GM21526 (cell line): Measurements from ENCODE around the gene UTS2R.
"Not testable (repeated sequence)": the region's sequence is repeated elsewhere in the genome, so short reads cannot be mapped to it uniquely, and the experiment has no call there.

Source experiments
- ATAC-seq: cut with Tn5 transposase; IDR thresholded peaks from one replicate; pipeline ENCODE4 v1.9.1; 2021; ENCODE audit warnings: moderate library complexity; ENCODE audit not compliant: unreplicated experiment, low FRiP score

UTS2R gene

DNA sequence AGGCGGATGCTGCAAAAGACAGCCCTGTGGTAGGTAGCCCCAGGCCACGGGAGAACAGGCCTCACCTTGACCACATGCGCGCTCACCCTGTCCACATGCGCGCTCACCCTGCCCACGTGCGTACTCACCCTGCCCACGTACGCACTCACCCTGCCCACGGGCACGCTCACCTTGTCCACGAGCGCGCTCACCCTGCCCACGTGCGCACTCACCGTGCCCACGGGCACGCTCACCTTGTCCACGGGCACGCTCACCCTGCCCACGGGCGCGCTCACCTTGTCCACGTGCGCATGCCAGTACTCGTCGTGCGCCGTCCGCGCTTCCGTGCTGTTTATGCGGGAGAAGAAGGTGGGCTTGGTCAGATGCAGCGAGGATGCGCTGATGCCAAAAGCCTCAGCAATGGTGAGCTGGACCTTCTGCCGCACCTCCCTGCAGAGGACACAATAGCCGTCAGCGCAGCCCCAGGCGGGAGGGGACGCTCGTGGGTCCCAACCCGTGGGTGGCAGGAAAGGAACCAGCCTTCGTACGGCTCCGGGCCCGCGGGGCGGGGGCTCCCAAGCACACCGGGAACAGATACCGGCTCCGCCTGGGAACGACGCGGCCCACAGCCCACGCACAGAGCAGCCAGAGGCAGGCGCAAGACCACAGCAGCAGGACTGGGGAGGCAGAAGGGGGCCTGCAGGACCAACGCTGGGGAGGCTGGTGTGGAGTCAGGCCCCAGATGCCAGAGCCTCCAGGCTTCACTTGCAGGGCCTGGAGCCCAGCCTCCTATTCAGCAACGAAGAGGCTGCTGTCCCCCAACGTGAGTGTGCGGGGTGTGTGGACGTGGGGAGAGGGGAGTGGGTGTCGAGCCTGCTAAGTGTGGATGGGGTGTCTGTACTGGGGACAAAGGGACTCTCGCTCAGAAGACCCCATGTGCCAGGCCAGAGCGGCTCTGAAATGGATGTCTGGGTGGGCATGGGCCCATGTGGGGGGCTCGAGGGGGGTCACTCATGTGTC is 32.4 kb downstream of the UTS2R start:
- no peak for ATAC-seq

DNA sequence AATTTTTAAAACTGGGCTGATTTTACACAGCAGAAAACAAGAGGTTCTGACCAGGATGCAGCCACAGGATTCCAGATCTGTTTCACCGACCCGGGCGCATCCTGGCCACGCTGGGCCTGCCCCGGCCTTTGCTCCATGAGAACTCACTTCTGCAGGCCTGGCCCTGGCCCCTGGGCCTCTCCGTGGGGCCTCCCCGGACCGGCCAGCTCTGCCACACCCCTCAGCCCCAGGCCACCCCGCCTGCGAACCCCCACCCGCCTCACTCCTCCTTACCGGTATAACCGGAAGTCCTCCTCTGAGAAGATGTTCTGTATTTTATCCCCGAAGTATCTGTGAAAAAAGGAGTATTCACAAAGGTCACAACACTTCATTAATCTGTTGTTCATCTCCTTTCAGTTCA is 33.5 kb downstream of the UTS2R start:
- ATAC-seq, result no peak

GRCh38 chr17:82406131-82406671 is 34.6 kb downstream of the UTS2R start:
- no peak for ATAC-seq

DNA sequence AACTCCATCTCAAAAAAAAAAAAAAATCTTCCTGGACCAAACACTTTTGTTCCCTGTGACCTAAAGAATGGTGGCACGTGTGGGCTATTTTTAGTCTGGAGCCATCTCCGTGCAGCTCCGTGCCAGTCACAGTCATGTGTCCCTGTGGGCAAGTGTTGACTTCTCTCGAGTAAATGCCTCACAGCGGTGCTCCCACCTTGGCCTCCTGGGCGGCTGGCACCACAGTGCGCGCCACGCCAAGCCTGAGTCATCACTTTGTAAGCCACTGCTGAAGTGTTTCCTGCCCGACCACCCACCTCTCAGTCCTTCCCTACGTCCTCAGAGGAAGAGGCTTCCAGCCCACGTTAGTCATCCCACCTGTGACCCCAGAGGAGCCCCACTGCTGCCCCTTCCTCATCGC is 35.7 kb downstream of the UTS2R start:
- no peak for ATAC-seq

DNA sequence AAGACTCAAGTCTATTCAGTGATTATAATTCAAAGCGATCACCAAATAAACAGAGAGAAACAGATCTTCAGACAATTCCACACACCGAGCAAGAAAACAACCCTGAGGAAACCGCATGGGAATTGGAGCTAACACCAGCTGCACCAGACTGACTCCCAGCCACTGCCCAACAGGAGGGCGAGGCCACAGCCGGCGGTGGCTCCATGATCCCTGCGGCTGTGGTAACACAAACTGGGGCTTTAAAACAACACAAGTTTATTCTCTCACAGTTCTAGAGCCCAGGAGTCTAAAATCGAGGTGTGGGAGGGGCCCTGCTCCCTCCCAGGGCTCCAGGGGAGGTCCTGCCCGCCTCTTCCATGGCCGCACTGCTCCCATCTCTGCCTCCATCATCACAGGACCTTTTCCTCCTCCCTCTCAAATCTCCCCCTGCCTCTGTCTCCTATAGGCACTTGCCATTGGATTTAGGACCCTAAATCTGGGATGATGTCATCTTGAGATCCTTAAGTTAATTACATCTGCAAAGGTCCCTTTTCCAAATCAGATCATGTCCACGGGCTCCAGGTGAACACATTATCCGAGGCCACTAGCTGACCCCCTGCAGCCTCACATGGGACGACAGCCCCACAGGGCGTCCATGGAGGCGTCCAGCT is 36.8 kb downstream of the UTS2R start:
- ATAC-seq, result no peak

GRCh38 chr17:82408938-82409318 is 37.4 kb downstream of the UTS2R start:
- no peak for ATAC-seq

- no peak for ATAC-seq
These were observed 38.6 kb downstream of the UTS2R start for GRCh38 chr17:82410014-82410716.

DNA sequence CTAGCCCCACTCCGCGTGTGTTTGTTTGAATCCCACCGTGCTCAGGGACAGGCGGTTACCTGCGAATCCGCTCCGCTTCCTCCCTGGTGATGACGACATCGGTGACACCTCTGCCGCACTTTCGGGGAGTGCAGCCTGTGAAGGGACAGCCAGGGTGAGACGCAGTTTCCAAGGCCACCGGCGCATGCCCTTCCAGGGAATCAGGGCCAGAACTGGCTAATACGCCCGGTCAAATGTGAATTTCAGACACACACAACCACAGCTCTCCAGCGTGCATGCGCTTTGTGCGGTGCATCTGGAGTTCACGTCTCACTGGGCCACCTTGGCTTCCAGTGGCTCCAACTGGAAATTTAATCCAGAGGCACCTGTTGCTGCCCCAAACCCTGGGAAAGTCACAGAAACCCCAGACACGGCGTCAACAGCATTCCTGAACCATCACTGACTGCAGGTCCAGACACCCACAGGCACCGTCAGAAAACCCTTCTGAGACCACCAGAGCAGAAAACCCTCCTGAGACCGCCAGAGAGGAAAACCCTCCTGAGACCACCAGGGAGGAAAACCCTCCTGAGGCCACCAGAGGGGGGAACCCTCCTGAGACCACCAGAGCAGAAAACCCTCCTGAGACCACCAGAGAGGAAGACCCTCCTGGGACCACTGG is 40.0 kb downstream of the UTS2R start:
- ATAC-seq, result no peak

DNA sequence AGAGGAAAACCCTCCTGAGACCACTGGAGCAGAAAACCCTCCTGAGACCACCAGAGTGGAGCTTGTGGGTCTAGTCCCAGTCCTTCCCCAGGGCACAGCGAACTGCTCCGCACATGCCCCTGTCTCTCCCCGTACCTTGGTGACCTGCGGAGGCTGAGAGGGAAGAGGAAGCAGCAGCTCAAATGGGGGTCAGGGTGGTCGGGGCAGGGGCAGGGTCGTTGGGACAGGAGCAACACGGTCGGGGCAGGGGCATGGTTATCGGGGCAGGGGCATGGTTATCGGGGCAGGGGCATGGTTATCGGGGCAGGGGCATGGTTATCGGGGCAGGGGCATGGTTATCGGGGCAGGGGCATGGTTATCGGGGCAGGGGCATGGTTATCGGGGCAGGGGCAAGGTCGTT is 40.5 kb downstream of the UTS2R start:
- ATAC-seq, result not testable (repeated sequence)

GRCh38 chr17:82412535-82413520 is 41.3 kb downstream of the UTS2R start:
- no peak for ATAC-seq

- no peak for ATAC-seq
These were observed 43.1 kb downstream of the UTS2R start for GRCh38 chr17:82414548-82415281.

DNA sequence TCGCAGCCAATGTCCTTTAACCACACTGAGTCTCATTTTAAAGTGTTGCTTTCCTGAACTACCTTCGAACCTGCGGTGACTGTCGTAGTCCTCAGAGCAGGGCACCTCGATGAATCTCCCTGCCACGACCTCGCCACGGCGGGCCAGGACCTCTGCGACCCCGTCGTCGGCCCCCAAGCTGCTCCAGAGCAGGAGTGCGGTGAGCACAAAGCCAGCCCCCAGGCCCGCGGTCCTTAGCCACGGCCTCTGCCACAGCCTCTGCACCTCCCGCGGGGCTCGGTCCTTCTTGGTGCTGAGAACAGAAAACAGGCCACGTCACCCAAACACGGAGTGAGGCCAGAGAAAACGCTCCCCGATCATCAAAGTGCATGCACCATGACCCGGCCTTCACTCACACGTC is 43.8 kb downstream of the UTS2R start:
- ATAC-seq, result no peak

DNA sequence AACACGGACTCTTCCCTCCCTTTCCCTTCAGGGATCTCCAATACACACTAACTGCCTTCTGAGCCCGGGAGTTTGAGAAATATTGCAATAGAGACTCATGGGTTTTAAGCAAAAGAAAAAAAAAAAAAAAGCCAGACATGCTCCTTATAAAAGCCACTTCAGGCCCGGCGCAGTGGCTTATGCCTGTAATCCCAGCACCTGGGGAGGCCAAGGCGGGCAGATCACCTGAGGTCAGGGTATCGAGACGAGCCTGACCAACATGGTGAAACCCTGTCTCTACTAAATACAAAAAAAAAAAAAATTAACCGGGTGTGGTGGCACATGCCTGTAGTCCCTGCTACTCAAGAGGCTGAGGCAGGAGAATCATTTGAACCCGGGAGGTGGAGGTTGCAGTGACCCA is 44.2 kb downstream of the UTS2R start:
- ATAC-seq, result no peak

GRCh38 chr17:82416264-82416663 is 44.7 kb downstream of the UTS2R start:
- ATAC-seq, result no peak

- no peak for ATAC-seq
These were observed 45.2 kb downstream of the UTS2R start for GRCh38 chr17:82416771-82417170.

GRCh38 chr17:82418001-82418986 is 46.7 kb downstream of the UTS2R start, which contains the start of the genes HEXD and OGFOD3:
HEXD (plus strand) TSS chr17:82418347; CDS start chr17:82419800, 1,453 bp downstream.
OGFOD3 (minus strand) TSS chr17:82418586; CDS start chr17:82418485, 101 bp downstream.
- ATAC-seq, result peak; percentile 73

DNA sequence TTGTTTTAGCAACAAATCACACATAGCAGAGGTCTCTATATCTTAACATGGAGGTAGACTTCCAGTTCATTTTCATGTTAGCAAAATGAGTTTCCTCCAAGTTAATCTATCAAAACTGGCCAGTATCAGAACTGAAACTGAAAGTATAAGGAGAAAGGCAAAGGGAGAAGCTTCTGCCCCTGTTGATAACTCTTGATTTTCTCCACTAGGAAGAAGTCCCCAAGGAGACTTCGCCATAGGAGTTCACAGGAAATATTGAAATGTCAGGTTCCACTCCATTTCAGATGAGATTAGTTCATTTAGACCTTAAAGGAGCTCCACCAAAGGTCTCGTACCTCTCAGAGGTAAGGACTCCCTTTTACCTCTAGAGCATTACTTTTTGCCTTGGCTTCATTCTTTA is 48.0 kb downstream of the UTS2R start:
- ATAC-seq, result no peak
